HepG2 (cell line): ENCODE measurements around the gene ACBD5. TPM values are rescaled to one million over a fixed set of nuclear protein-coding genes. Genes with fewer than 3 reads are reported as not detected.

Source experiments
- ATAC-seq: fragments of 200-7000 bp; cut with Tn5 transposase; 3 replicates; pipeline ENCODE4 v1.9.1; 2020; ENCODE audit warnings: mild to moderate bottlenecking, moderate library complexity
- BruUV-seq: library from RNA; stranded (reverse); fragments of 400-500 nt; replicated peaks from 2 replicates; lab custom pipeline; 2021; lab: Mats Ljungman, UMichigan
- CTCF ChIA-PET: fragments of 300-600 bp; formaldehyde crosslinking; extraction: SDS; loops from one replicate; lab custom pipeline; 2021; ENCODE audit warnings: low total read pairs, inconsistent platforms, low intra/inter-chr PET ratio; lab: Yijun Ruan, JAX
- POLR2A ChIA-PET: fragments of 350-600 bp; sonication (Branson Sonifier 250); formaldehyde crosslinking; loops from one replicate; lab custom pipeline; 2020; ENCODE audit warnings: antibody characterized with exemption, inconsistent platforms; lab: Yijun Ruan, JAX
- DNase-seq: peaks from one replicate; pipeline ENCODE4 v3.0.0-alpha.2; 2015; ENCODE audit warnings: low spot score
- FAIRE-seq: peaks from 3 replicates; lab custom pipeline; 2011; peaks lifted over from hg19 to GRCh38; lab: Jason Lieb, UNC
- H2AFZ ChIP-seq: one replicate; pipeline ENCODE4 v1.6.1; 2011; ENCODE audit warnings: low read length, inconsistent platforms
- H3K27ac ChIP-seq: fragments of 300-600 bp; 3 replicates; pipeline ENCODE4 v1.8.0; 2011; ENCODE audit warnings: mixed run types, mild to moderate bottlenecking, mixed read lengths, low read length, inconsistent platforms; ENCODE audit not compliant: insufficient read depth; ENCODE audit errors: extremely low read length
- H3K27me3 ChIP-seq, 2 experiments: fragments of 200-600 bp in 1 of 2; 2 replicates in 1 of 2; 3 replicates in 1 of 2; pipeline versions ENCODE4 v1.6.0 to v1.8.0; 2011; ENCODE audit warnings: low read length in 2 of 2, mild to moderate bottlenecking in 2 of 2, moderate library complexity in 2 of 2, inconsistent platforms in 1 of 2; ENCODE audit not compliant: insufficient read depth in 2 of 2, control insufficient read depth in 1 of 2
- H3K36me3 ChIP-seq, 2 experiments: fragments of 200-600 bp in 1 of 2; replicated peaks in 1 of 2; 2 replicates in 1 of 2; 3 replicates in 1 of 2; pipeline versions ENCODE4 v1.5.1 to v1.8.0; 2011; ENCODE audit warnings: low read length in 2 of 2, inconsistent platforms in 1 of 2; ENCODE audit not compliant: insufficient read depth in 2 of 2, control insufficient read depth in 1 of 2
- H3K4me1 ChIP-seq: 2 replicates; pipeline ENCODE4 v1.5.1; 2012; ENCODE audit warnings: low read length, inconsistent platforms; ENCODE audit not compliant: insufficient read depth
- H3K4me2 ChIP-seq: 2 replicates; pipeline ENCODE4 v1.6.0; 2011; ENCODE audit warnings: low read depth, low read length, inconsistent platforms
- H3K4me3 ChIP-seq, 3 experiments: fragments of 200-600 bp in 1 of 3; sonication (generic), shearing (Covaris generic) in 1 of 3; replicated peaks in 1 of 3; 2 replicates each; pipeline ENCODE4 v1.5.1; 2011 to 2016; ENCODE audit warnings: low read length in 3 of 3, inconsistent platforms in 2 of 3, low read depth in 2 of 3, mild to moderate bottlenecking in 2 of 3, control low read depth in 1 of 3, mixed read lengths in 1 of 3; ENCODE audit not compliant: insufficient read depth in 1 of 3
- H3K79me2 ChIP-seq: one replicate; pipeline ENCODE4 v1.6.1; 2011; ENCODE audit warnings: low read length, inconsistent platforms; ENCODE audit not compliant: insufficient read depth
- H3K9ac ChIP-seq: 2 replicates; pipeline ENCODE4 v1.6.0; 2011; ENCODE audit warnings: mild to moderate bottlenecking, low read depth, low read length, inconsistent platforms; ENCODE audit not compliant: insufficient read depth
- H3K9me3 ChIP-seq: 2 replicates; pipeline ENCODE4 v1.5.1; 2012; ENCODE audit warnings: mild to moderate bottlenecking, low read length
- H4K20me1 ChIP-seq: 2 replicates; pipeline ENCODE4 v1.6.0; 2011; ENCODE audit warnings: inconsistent platforms, mild to moderate bottlenecking, low read length, moderate library complexity; ENCODE audit not compliant: insufficient read depth
- ATF5 ChIP-seq: sonication (generic); formaldehyde crosslinking; IDR thresholded peaks from 2 replicates; pipeline ENCODE4 v1.4.0; 2020; ENCODE audit warnings: mild to moderate bottlenecking, low read depth, missing genetic modification reagents
- NBN ChIP-seq: fragments of 450-650 bp; conservative IDR thresholded peaks from 2 replicates; pipeline ENCODE4 v1.6.1; 2017
- POLR2AphosphoS2 ChIP-seq: IDR thresholded peaks from 2 replicates; pipeline ENCODE4 v1.6.1; 2011; ENCODE audit warnings: low read depth, low read length, improper control_type of control experiment
- SNAPC5 ChIP-seq: sonication (generic); formaldehyde crosslinking; IDR thresholded peaks from 2 replicates; pipeline ENCODE4 v1.8.1; 2023; ENCODE audit warnings: mild to moderate bottlenecking, missing genetic modification reagents, borderline replicate concordance
- SP140L ChIP-seq: sonication (generic); formaldehyde crosslinking; IDR thresholded peaks from 2 replicates; pipeline ENCODE4 v1.4.0; 2020; ENCODE audit warnings: missing genetic modification reagents, borderline replicate concordance
- ZMYM2 ChIP-seq: sonication (generic); formaldehyde crosslinking; IDR thresholded peaks from 2 replicates; pipeline ENCODE4 v1.8.0; 2022; ENCODE audit warnings: mild to moderate bottlenecking, missing genetic modification reagents
- ZNF282 ChIP-seq: fragments of 450-650 bp; IDR thresholded peaks from 2 replicates; pipeline ENCODE4 v1.6.1; 2018; ENCODE audit not compliant: partially characterized antibody
- WGBS: methylation state at CpG from one replicate; pipeline ENCODE4 v1.1.6; 2017; ENCODE audit warnings: low lambda C conversion rate; 5-methylcytosine and 5-hydroxymethylcytosine counted together
- in situ Hi-C: cut with HindIII; loops from 2 replicates; pipeline ENCODE4 v1.10.0; 2017; ENCODE audit warnings: low pct_unique_long_range_greater_than_20kb; ENCODE audit not compliant: extremely low pct_ligation_motif_present
- intact Hi-C: fragments of 100-400 bp; cut with micrococcal nuclease; formaldehyde crosslinking; loops from one replicate; pipeline ENCODE4 v1.10.0; 2022; ENCODE audit not compliant: unreplicated experiment
- polyA plus RNA-seq, 8 experiments: library from polyadenylated mRNA; depleted of rRNA in 3 of 8; stranded (reverse) in 7 of 8; unstranded in 1 of 8; fragments of >200 nt; fragmentation: Illumina TruSeq in 4 of 8; extraction: Trizol in 4 of 8; gene quantifications; 2 replicates each; pipeline versions ENCODE4 v1.2.1 to v1.2.3, GENCODE V29; 2011 to 2016; ENCODE audit warnings: low read depth in 4 of 8, missing spikeins in 1 of 8, mixed read lengths in 1 of 8; ENCODE audit not compliant: insufficient read depth in 1 of 8
- total RNA-seq, 5 experiments: library from RNA; depleted of rRNA; stranded (reverse); fragments of >200 nt; fragmentation: Illumina TruSeq; extraction: Trizol; gene quantifications; 2 replicates each; pipeline ENCODE4 v1.2.3, GENCODE V29; 2016; ENCODE audit warnings: low read depth in 1 of 5

The ACBD5 gene
- total and polyA plus RNA-seq, 2 of the 13 experiments (the other 11 are each of a cell fraction or from before 2014, with no cell fraction given) = 10.3 to 14.8 TPM

GRCh38 chr10:27169849-27170248, 70.7 kb downstream of the ACBD5 start:
- ATAC-seq = no peak
- no peak for DNase-seq
- peaks cover 6 to 39% of the 10 kb centered on the region in 2 experiments; a peak in 4 of 5 replicates for H3K36me3 ChIP-seq
- in situ Hi-C loops = no loop called here
- no TSS peak for BruUV-seq
- H2AFZ ChIP-seq = no peak overlapping the region
- H3K9ac ChIP-seq = no peak overlapping the region
- no peak overlapping the region for H3K27ac ChIP-seq
- no peak for TF ChIP-seq SNAPC5 (CRISPR knock-in tag)
- no peak for TF ChIP-seq SP140L (CRISPR knock-in tag)
- TF ChIP-seq NBN = no peak
- no peak for TF ChIP-seq ZMYM2 (CRISPR knock-in tag)
- TF ChIP-seq POLR2AphosphoS2 = no peak
- no peak for TF ChIP-seq ATF5
- H3K9me3 ChIP-seq = no peaks in the 10 kb centered on the region
- H3K4me2 ChIP-seq = no peak overlapping the region
- intact Hi-C loops = no loop called here
- ChIA-PET POLR2A (no interaction called here), CTCF (no interaction called here)
- FAIRE-seq = no peak
- no peaks in the 10 kb centered on the region for H3K79me2 ChIP-seq
- no peaks in the 10 kb centered on the region for H3K27me3 ChIP-seq
- no peaks in the 10 kb centered on the region for H4K20me1 ChIP-seq
- no peak overlapping the region for H3K4me3 ChIP-seq
- WGBS = 93% methylated on average over 4 of the region's 4 CpGs
- H3K4me1 ChIP-seq = no peaks in the 10 kb centered on the region

- peak; percentile 13 for DNase-seq
- in situ Hi-C loops = no loop called here
- Histone ChIP-seq H3K4me3 (no peak overlapping the region), H3K27ac (no peak overlapping the region), H3K4me2 (no peak overlapping the region), H4K20me1 (no peaks in the 10 kb centered on the region; the same call in 1 of the 2 replicates), H3K27me3 (no peaks in the 10 kb centered on the region; a peak in 1 of 5 replicates), H3K9ac (no peak overlapping the region), H3K9me3 (no peaks in the 10 kb centered on the region), H3K4me1 (peaks cover 23% of the 10 kb centered on the region), H2AFZ (no peak overlapping the region), H3K79me2 (peaks cover 40% of the 10 kb centered on the region), H3K36me3 (peaks cover 3 to 28% of the 10 kb centered on the region in 2 experiments; a peak in 2 of 5 replicates)
- intact Hi-C loops = loop anchor here (10.0 kb wide), 1 partner anchor 464 kb away; the partner anchor contains the start of gene PDSS1
- no TSS peak for BruUV-seq
- ChIA-PET POLR2A (no interaction called here), CTCF (no interaction called here)
- TF ChIP-seq ZNF282 = no peak
- no peak for FAIRE-seq
- no peak for ATAC-seq
These were observed 82.2 kb downstream of the ACBD5 start for GRCh38 chr10:27158421-27158820.
